Subcutaneous adipose tissue (tissue), 4 donors: Measurements from ENCODE around the gene CLCN5. TPM values are rescaled to one million over a fixed set of nuclear protein-coding genes. Genes with fewer than 3 reads are reported as not detected.

Experiments used
- CTCF ChIP-seq: fragments of 450-650 bp; IDR thresholded peaks from one replicate; pipeline ENCODE4 v1.5.1; 2016; ENCODE audit warnings: low read depth, mild to moderate bottlenecking, control low read depth, antibody characterized with exemption, moderate library complexity
- total RNA-seq, 4 donors: library from RNA; depleted of rRNA; stranded (reverse); fragments of >200 nt; gene quantifications; one replicate each; pipeline ENCODE4 v1.1.0, GENCODE V29; 2016

CLCN5 gene
- total RNA-seq, 4 donors from 2014 or later = 5.1 to 7.5 (median 6.5) TPM

GRCh38 chrX:49912861-49913260 is 9.5 kb upstream of the CLCN5 start:
- TF ChIP-seq CTCF = no peak

- no peak for TF ChIP-seq CTCF
Observed at GRCh38 chrX:49915361-49916222, 6.8 kb upstream of the CLCN5 start.

- TF ChIP-seq CTCF = no peak
Observed at GRCh38 chrX:49919617-49920016, 2.8 kb upstream of the CLCN5 start.

GRCh38 chrX:49921109-49921508 is 1.3 kb upstream of the CLCN5 start:
- no peak for TF ChIP-seq CTCF

- TF ChIP-seq CTCF = no peak
Observed at GRCh38 chrX:49925176-49925575, 2.8 kb downstream of the CLCN5 start.

GRCh38 chrX:49930039-49930438 is 7.6 kb downstream of the CLCN5 start:
- TF ChIP-seq CTCF = no peak

GRCh38 chrX:49932791-49933190 is 10.4 kb downstream of the CLCN5 start:
- TF ChIP-seq CTCF = no peak
